CD4-positive, alpha-beta T cell treated with Interferon alpha-2 for 1 hour (primary cell): ENCODE measurements around the gene CTAG1B.
"Not testable (repeated sequence)": the region's sequence is repeated elsewhere in the genome, so short reads cannot be mapped to it uniquely, and the experiment has no call there.

ENCODE experiments used
- DNase-seq, 2 donors: peaks; one replicate each; pipeline ENCODE4 v3.0.0-alpha.2; 2020 to 2022

Gene CTAG1B

DNA sequence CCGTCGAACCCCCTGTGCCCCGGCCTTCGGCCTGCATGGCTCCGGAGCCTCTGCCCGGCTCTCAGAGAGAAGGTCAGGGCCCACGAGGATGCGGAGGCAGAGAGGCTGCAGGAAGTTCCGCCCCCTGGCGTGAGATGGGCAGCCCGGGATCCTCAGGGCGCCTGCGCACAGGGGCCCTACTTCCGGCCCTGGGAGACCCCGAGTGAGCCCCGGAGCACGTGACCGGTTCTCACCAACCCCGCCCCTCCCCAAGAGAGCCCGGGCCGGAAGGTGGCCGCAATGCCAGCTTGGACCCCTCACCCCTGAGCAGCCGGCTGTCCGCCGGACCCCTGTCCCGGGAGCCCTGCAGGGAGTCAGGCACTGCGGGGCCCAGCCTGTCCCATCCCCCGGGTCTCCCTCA, at the start of gene CTAG1B:
Gene CTAG1B (minus strand): TSS at position 101 of the 400 bp plus-strand sequence. CDS start 64 bp downstream, at position 37.
- DNase-seq = not testable (repeated sequence)

DNA sequence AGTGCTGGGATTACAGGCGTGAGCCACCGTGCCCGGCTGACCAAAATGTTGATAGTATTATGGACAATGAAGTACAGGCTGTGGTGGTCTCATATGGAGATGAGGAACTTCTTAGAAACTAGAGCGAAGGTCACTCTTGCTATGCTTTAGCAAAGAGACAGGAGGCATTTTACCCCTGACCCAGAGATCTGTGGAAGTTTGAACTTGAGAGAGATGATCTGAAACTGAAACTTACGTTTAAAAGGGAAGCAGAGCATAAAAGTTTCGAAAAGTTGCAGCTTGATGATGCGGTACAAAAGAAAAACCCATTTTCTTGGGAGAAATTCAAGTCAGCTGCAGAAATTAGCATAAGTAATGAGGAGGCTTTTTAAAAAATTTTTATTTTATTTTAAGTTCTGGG, 42.8 kb upstream of the CTAG1B start:
- no peak for DNase-seq

GRCh38 chrX:154661170-154661569, 42.1 kb upstream of the CTAG1B start:
- no peak for DNase-seq

DNA sequence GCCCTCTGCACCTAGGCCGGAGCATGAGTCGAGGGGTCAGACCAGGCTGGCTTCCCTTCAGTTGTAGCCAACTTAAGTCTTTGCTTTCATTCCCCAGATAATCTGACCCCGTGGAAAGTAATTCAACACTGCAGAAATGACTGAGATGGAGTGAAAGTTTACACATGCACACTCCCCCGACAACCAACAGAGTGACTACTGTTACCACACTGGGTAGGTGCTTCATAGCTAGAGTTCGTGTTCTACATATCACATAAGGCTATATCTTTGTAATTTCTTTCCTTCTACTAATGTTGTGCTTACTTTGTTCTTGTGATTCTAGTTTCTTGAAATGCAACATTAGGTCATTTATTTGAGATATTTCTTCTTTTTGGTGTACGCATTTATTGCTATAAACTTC, 41.5 kb upstream of the CTAG1B start:
- no peak for DNase-seq

DNA sequence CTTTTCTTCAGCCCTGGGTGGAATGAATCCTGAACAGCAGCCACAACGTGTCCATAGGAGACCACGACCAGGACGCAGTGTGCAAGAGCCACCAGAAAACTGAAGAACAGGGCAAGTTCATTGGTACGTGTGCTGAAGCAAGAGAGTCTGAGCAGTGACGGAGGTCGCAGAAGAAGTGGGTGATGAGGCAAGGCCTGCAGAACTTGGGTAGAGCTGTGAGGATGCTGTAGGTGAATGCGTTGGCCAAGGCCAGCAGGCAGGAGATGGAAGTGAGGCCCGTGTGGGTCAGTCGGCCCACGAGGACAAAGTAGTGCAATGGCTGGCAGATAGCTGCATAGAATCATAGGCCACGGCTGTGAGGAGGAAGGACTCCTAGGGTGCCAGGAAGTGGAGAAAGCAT, 39.9 kb upstream of the CTAG1B start:
- DNase-seq = no peak

- DNase-seq = no peak
These were observed 39.1 kb upstream of the CTAG1B start for GRCh38 chrX:154658187-154658586.

DNA sequence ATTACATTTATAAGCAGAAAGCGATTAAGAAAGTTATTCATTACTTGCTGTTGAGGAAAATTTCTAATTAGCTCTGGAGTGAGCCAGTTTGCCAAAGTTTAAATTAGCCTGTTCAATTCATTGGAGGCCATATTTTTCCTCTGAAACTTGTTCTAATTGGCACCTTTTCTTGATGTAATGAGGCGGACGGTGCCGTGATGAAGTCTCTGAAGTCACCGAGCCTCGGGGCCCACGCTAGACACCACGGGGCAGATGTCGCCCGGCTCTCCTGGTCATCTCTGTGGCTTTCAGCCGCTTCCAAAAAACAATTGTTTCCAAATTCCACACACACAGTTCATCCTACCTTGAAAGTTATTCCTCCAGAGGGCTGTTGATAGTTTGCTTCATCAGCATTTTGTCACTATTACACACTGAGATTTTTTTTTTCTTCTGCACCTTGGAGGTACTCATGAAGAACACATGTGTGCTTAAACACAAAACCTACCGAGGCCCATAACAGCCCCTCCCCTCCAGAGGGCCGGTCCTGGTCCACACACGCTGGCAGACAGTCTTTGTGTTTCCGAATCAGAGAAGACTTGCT, 38.2 kb upstream of the CTAG1B start:
- no peak for DNase-seq

DNA sequence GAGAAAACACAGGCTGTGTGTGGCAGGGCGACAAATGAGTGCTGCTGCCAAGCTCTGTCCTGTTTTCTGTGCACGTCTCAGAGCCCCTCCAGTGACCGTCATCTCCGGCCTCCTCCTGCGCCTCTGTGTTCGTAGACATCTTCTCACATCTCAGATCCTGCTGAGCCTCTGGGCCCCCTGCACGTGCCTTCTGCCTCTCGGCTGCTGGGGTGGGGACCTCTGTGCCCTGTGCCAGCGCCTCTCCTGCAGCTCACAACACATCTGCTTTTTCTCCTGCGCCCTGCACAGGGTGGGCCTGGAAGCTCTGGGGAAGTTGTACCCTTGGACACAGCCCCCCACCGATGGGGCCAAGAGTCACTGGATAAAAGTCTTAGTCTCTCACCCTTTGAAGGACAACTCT, 36.7 kb upstream of the CTAG1B start:
- no peak for DNase-seq

- DNase-seq = no peak
These were observed 36.3 kb upstream of the CTAG1B start for GRCh38 chrX:154655346-154655745.

GRCh38 chrX:154654925-154655324, 35.8 kb upstream of the CTAG1B start:
- no peak for DNase-seq

DNA sequence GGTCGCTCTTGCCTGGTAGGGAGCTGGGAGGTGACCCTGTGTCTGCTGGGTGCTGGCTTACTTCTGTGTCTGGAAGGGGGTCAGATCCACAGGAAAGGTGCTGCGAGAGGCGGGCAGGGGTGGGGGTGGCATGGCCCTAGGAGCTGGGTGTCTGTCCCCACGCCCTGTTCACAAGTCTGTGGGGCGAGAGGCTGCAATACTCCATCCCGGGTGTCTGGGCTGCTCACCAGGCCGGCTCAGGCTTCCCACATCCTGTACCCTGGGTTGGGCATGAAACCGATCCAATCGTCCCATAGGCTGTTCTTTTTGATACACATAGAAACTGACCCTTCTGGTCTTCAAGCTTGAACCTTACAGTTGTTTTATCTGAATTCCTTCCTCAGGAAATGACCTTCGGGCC, 35.3 kb upstream of the CTAG1B start:
- no peak for DNase-seq

DNA sequence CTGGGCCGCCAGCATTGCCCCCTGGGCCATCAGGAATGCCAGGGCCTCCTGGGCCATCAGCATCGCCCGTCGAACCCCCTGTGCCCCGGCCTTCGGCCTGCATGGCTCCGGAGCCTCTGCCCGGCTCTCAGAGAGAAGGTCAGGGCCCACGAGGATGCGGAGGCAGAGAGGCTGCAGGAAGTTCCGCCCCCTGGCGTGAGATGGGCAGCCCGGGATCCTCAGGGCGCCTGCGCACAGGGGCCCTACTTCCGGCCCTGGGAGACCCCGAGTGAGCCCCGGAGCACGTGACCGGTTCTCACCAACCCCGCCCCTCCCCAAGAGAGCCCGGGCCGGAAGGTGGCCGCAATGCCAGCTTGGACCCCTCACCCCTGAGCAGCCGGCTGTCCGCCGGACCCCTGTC, 34.3 kb upstream of the CTAG1B start, which contains the start of gene CTAG2:
Gene CTAG2 (minus strand): TSS at position 167 of the 400 bp plus-strand sequence. CDS start 64 bp downstream, at position 103.
- DNase-seq = not testable (repeated sequence)

DNA sequence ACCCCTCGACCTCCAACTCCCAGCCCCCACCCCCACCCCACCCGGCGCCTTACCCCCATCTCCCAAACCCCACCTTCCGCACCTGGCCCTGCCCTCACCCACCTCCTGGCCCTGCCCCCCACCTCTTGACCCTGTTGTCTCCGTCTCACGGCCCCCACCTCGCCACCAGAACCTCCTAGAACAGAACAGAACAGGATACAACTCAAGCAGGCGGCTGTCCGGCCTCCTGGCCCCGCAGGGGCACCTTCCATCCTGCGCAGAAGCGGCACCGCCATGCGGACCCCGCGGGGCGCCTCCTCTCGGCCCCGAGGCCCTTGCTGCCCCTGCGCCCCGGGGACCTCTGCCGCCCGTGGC, 33.9 kb upstream of the CTAG1B start:
- DNase-seq = no peak

DNA sequence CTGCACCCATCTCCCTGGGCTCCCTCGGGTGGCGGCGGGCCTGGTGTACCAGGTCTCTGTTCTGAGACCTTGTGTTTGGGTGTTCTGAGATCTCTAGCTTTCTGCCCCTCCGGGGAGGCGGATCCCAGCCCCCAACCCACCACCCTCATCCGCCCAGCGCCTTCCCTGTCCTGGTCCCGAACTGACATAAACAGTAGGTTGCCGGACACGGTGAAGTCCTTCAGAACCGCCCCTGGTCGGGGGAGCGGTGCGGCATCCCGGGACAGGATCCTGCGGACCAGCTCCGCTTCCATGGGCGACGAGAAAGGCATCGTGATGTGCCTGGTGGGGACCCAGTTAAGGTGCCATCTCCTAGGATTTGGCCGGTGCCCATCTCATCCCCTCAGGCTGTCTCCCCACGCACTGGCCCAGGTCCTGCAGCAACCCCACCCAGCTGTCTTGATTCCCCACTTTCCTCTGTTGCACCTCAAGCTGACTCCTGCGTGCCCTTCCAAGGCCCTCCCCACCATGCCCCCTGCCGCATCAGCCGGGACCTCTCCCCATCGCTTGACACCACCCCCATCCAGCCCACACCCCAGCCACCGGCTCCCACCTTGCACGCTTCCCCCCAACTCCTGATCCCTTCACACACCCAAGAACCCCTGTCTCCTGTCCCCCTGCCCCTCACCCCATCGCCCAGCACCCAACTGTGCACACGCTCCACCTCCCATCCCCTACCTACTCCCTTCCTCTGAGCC, 33.4 kb upstream of the CTAG1B start:
- no peak for DNase-seq

DNA sequence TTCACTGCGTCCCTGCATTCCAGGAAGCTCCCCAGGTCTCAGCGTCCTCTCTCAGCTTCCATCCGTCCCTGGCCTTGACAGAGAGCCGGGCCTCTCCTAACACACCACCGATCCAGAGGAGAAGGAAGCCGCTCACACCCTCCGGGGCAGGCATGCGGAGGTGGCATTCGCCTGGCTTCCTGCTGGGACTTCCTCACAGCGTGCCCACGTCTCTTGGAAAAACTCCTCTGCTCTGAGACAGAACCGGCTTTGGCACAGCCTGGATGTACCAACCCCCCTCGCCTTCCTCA, 31.1 kb upstream of the CTAG1B start:
- DNase-seq = no peak

DNA sequence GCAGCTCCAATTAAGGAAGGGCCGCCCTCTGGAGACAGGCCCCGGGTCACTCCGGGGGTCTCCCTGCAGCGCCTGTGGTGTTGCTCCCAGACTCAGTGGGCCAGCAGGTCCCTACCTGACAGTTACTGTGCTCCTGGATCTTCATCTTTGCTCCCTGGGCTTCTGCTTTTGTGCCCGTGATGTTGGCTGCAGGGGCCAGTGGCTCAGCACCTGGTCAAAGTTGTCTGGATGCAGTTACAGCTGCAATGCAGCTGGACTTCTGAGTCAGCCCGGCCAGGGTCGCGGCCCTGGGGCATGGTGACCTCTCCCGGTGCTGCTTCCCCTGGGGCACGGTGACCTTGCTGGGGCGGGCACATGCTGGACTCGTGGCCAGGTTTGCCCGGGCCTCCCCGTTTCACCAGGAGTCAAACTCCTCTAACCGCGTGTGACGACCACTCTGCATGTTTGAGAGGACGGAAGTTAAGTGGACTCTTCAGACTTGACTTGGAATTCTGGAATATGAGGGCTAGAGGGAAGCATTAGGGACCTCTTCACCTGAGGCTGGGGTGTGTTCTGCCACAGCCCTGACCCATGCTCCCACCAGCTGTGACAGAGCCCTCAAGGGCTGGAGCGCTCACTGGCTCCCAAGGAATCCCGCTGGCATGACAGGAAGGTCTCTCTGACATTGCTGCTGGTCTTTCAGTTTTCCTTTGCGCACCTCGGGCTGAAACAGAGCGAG, 30.6 kb upstream of the CTAG1B start:
- DNase-seq = no peak

GRCh38 chrX:154648931-154649330, 29.8 kb upstream of the CTAG1B start:
- no peak for DNase-seq

DNA sequence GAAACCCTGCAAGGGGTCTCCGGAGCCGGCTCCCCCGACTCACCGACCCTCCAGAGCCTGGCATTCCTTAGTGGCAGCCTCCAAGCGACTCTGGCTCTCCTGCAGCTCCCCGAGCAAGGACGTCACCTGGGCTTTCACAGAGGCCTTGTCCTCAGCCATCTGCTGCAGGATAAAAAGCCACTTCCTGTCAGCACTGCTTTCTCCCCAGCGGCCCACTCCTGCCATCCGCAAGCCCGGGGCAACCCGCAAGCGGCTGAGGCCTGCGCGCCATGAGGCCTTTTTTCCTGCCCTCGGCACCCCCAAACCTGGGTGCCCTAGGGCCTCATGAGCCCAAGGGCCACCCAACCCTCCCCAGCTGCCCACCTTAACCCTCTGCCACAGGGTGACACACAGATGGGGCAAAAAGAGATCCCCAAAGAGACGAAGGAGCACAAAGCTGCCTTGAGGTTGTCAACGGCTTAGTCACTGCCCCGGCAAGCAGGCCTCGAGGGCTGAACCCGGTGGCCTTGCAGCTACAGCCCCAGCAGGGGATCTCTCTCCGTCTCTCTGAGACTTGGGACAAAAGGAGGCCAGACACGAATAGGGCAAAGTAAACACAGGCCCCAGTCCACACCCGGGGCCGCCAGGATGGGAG, 26.8 kb upstream of the CTAG1B start:
- not testable (repeated sequence) for DNase-seq

GRCh38 chrX:154643708-154644107, 24.6 kb upstream of the CTAG1B start:
- DNase-seq = not testable (repeated sequence)

GRCh38 chrX:154641740-154642139, 22.7 kb upstream of the CTAG1B start:
- not testable (repeated sequence) for DNase-seq

DNA sequence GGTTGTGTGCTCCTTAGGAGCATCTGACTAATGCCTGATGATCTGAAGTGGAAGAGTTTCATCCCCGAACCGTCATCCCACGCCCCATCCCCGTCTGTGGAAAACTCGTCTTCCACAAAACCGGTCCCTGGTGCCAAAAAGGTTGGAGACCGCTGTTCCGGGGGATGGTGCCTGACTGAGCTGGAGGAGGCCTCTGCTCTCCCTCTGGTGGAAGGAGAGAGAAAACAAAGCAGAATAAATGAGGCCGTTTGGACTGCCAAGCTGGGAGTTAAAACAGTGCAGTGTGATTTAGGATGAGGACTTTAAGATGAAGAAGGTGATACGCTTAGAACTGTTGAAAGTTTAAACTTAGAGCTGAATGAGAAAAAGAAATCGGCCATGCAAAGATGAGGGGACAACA, 14.6 kb upstream of the CTAG1B start:
- DNase-seq = not testable (repeated sequence)

GRCh38 chrX:154630949-154631348, 11.9 kb upstream of the CTAG1B start:
- not testable (repeated sequence) for DNase-seq

DNA sequence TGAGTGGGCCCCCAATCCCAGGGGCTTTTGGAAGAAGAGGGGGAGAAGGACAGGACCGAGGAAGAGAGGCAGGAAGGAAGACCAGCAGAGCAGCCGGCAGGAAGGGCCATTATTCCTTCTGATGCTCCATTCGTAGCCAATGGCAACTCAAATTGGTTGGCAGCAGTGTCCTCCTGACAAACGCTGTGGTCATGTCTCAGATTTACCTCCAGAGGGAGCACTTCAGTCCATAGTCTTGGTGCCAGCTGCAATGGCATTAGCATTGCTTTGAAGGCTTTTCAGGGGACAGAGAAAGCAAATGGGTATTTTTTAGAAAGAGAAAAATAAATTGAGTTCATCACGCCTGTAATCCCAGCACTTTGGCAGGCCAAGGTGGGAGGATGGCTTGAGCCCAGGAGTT, 9.9 kb upstream of the CTAG1B start:
- DNase-seq = not testable (repeated sequence)
